CD4-positive, alpha-beta T cell treated with Interleukin-1 beta for 1 hour (primary cell): Measurements from ENCODE around the gene GSG1L2.
A peak's percentile ranks its signal among the peaks of the same experiment; 100 is the strongest.
"Not testable (repeated sequence)": the region's sequence is repeated elsewhere in the genome, so short reads cannot be mapped to it uniquely, and the experiment has no call there.

Experiments used
- DNase-seq, 2 donors: peaks; one replicate each; pipeline ENCODE4 v3.0.0-alpha.2; 2020 to 2022

GSG1L2 gene

GRCh38 chr17:9784544-9784943, 37.3 kb downstream of the GSG1L2 start:
- no peak for DNase-seq

DNA sequence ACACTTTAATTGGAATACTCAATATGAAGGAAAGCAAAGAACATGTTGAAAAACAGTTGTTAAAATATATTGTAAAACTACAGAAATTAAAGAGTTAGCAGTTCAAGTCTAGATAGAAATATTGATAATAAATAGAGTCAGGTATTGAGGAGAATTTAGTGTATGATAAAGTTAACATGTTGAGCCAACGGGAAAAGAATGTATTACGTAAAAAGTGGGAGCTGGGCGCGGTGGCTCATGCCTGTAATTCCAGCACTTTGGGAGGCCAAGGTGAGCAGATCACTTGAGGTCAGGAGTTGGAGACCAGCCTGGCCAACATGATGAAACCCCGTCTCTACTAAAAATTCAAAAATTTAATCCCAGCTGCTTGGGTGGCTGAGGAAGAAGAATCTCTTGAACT, 38.4 kb downstream of the GSG1L2 start:
- not testable (repeated sequence) for DNase-seq

GRCh38 chr17:9783050-9783449, 38.8 kb downstream of the GSG1L2 start:
- DNase-seq: no peak

DNA sequence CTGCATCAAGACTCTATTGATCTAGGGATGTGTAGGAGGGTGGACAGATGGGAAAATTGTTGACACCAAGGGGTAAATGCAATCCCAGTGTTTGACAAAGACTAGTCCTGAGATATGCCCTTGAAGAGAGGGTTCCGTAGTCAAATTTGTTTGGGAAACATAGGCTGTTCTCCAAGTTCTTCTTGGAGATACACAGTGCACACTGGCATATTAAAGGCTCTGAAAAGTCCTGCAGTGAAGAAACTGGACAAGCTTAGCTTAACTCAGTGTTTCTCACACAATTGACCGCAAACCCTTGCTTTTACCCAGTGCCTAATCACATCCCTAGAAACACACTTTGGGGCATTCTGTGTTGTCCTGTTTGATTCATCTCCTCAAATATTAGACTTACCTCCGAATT, 41.3 kb downstream of the GSG1L2 start:
- DNase-seq: no peak

DNA sequence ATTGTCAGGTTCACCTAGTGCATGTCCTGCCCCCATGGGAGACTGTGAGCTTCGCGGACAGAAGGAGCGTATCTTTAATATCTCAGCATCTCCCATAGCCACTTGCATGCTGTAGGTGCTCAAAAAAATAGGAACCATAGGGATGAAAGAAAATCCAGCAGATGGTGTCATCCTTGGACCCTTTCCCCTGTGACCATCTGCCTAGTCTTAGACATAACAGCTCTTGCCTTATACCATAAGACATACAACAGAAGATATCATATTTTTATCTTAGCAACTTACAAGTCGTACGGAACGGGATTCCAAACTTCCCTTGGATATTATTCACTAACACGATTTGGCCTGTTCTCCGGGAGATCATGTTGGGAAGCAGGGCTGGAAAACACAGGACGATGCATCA, 45.0 kb downstream of the GSG1L2 start:
- no peak for DNase-seq

DNA sequence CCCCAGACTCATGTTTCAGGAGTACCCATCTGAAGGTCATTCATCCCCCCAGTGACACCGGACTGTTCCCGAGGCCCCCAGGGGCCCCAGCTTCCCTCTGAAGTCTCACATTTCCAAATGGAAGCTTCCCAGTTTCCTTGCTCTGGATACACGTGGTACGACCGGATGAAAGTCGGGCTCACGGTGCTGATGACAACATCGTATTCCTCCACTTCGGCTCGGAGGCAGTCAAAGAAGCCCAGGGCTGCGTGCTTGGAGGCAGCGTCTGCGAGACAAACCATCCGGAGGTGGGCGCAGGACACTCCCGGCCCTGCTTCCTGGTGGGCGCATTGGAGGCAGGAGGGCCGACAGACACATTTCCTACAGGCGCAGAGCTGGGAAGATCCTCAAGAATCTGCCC, 49.2 kb downstream of the GSG1L2 start:
- no peak for DNase-seq

DNA sequence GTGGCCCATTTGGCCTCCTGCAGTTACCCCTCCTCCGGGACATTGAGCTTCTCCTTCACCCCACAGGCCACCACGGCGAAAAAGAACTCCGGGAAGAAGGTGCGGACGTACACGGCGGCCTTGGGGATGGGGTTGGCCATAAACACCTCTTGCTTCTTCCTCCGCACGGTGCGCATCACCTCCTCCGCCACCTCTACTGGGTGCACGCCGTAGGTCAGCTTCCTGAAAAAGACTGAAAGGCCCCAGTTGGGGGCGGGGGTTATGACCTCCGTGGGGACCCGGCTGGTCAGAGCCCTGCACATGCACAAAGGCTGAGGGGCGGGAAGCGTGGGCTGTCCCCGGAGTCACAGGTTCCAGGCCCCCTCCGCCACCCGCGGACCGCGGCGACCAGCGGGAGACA, 50.4 kb downstream of the GSG1L2 start:
- no peak for DNase-seq

- no peak for DNase-seq
These were observed 52.7 kb downstream of the GSG1L2 start for GRCh38 chr17:9769036-9769695.

DNA sequence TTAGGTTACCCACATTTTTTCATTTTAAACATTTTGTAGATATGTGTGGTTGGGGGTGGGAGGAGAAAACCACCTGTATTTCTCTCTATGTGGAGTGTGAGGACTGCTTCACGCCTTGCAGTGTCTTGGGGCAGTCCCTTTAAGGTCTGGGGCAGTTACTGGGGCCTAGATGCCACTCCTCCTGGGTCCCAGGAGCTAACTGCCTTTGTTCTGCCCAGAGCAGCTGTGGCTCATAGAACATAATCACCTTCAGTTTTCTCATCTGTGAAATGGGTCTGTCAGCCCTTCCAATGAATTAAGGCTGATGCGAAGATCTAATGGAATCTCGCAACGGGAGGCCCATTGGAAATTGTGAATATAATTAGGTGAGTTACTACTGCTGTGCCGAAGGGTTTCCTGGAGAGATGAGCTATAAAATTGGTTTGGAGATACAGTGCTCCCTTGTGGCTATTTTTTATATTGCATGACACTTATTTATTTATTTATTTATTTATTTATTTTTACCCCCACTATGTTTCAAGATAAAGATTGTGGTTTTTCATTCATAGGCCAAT, 53.4 kb downstream of the GSG1L2 start:
- DNase-seq: peak in 1 of 2 donors; percentile 21

DNA sequence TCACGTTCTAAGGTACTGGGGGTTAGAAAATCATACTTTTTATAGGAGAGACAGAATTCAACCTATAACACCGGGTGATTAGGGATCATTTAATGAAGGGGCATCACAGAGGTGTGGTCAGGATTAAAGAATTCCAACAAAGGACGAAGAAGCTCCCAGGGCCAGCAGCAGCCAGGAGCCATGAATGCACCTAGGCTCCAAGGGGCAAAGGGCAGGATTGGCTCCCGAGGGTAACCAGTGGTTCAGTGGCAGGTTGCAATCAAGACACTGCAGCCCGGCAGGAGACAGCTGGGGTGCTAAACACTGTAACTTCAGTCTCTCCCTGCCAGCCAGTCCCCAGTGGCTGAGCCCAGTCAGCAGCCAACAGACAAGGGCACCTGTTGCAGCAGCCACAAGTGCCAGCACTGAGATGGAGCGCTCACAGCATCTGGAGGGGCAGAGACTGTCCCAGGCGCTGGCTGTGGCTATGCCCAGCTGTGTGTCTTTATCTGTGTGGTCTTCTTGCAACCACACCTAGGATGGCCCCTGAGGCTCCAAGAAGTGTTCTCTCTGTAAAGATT, 54.4 kb downstream of the GSG1L2 start:
- no peak for DNase-seq

DNA sequence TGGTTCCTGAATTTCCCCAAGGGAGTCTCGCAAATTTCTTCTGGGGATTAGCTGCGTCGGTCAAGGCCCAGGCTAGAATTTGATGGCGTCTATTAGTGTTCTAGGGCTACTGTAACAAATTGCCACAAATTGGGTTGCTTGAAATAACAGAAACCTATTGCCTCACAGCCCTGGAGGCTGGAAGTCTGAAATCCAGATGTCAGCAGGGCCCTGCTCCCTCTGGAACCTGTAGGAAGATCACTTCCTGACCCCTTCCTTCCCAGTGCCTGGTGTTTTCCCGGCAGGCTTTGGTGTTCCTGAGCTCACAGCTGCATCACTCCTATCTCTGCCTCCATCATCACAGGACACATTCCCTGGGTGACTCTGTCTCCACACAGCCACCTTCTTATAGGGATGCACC, 54.9 kb downstream of the GSG1L2 start:
- DNase-seq: no peak

- no peak for DNase-seq
These were observed 56.6 kb downstream of the GSG1L2 start for GRCh38 chr17:9765322-9765721.

GRCh38 chr17:9763643-9764042, 58.2 kb downstream of the GSG1L2 start:
- no peak for DNase-seq

GRCh38 chr17:9760266-9760665, 61.6 kb downstream of the GSG1L2 start:
- no peak for DNase-seq

GRCh38 chr17:9755083-9755482, 66.8 kb downstream of the GSG1L2 start:
- DNase-seq: no peak
